ENCODE results near the gene PCSK5.
"Not testable (repeated sequence)": the region's sequence is repeated elsewhere in the genome, so short reads cannot be mapped to it uniquely, and the experiment has no call there.

Gene PCSK5

DNA sequence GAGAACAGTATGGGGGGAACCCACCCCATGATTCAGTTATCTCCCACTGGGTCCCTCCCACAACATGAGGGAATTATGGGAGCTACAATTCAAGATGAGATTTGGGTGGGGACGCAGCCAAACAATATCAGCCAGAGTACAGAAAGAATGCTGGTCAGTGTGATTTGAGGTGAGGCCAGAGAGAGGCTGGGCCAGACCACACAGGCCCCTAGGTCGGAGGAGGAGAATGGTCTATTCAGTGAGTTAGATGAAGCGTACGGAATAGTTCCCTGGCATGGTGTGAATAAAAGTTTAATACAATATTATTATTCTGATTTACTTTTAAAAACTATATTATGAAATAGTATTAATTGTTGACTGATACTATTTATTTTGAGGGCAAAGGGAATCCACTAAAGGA is 39.7 kb downstream of the PCSK5 start:
- DNase-seq, result no peak

DNA sequence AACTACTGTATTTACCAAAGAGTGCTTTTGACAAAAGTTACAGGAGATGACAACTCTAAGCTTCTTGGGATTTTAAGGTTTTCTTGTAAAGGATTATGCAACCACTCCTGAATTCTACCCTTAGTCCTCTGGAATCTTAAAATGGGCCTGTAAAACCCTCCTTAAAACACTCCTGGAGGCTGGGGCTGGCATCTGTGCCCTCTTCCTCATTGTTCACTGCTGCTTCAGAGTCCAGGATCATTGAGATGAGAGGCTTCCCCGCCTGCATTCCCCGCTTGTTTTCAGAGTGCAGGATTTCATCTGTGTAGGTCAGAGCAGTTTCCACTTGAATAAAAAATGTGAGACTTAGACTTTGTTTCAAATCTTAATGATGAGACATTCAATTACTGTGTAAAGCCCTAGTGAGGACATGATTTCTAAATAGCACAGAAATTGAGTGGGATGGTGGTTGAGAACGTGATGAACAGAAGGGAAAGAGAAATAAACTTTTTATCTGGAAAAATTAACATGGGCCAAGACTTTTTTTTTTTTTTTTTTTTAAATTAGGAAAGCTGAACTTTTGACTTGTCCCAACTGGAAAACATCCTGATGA is 40.4 kb downstream of the PCSK5 start:
- no peak for DNase-seq

DNA sequence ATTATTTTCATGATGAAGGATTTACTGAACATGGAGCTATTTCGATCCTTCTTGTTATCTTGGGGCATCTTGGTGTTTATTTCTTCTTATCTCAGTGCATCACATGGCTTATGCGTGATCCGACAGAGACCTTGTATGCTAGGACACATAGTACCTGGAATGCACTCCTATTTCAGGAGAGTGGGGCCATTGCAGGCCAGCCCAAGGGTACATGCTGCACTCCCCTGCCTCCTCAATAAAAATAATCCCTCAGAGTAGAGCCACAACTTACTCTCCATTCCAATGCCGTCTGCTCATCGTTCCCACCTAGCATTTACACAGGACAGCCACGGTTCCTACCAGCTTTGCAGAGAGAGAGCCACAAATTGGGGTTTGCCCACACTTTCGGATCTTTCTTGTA is 43.5 kb downstream of the PCSK5 start:
- DNase-seq, result no peak

DNA sequence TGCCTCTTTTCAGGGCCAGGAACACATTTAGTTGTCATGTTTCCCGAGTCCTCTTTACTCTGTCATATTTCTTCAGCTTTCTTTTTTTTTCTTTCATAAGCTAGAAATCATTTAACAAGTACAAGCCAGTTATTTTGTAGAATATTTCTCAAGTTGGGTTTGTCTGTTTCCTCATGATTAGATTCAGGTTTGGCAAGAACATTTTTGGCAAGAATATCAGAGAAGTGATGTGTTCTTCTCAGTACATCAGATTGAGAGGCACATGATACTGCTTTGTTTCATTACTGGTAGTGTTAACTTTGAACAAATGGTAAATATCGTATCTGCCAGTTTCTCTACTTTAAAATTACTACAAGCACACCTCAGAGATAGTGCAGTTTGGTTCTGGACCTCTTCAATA is 45.1 kb downstream of the PCSK5 start:
- no peak for DNase-seq

DNA sequence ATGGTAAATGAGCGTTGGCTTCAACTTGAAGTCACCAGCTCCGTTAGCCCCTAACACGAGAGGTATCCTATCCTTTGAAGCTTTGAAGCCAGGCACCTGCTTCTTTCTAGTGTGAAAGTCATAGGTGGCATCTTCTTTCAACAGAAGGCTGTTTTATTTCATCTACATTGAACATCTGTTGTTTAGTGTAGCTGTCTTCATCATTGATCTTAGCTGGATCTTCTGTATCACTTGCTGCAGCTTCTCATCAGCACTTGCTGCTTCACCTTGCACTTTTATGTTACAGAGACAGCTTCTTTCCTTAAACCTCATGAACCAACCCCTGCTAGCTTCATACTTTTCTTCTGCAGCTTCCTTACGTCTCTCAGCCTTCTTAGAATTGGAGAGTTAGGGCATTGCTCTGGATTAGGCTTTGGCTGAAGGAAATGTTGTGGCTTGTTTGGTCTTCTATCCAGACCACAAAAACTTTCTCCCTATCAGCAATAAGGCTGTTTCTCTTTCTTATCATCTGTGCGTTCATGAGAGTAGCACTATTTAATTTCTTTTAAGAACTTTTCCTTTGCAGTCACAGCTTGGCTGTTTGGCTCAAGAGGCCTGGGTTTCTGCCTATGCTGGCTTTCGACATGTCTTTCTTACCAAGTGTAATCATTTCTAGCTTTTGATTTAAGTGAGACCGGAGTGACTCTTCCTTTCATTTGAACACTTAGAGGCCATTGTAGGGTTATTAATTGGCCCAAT is 47.2 kb downstream of the PCSK5 start:
- no peak for DNase-seq

DNA sequence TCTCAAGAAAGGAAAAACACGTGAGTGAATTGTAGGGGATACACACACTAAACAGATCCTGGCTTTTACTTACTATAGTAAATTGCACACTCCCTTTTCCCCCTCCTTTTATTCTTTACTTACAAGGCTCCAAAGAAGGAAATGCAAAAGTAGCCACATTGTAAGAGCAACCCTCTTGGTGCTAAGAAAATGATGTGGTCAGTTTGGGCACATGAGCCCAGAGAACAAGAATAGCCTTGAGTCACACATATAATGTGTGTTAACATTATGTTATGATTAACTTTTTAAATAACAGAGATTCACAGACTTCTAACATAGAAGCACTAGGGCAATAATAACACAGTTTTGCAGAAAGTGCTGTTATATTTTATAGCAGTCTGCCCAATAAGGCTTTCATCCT is 48.5 kb downstream of the PCSK5 start:
- no peak for DNase-seq

DNA sequence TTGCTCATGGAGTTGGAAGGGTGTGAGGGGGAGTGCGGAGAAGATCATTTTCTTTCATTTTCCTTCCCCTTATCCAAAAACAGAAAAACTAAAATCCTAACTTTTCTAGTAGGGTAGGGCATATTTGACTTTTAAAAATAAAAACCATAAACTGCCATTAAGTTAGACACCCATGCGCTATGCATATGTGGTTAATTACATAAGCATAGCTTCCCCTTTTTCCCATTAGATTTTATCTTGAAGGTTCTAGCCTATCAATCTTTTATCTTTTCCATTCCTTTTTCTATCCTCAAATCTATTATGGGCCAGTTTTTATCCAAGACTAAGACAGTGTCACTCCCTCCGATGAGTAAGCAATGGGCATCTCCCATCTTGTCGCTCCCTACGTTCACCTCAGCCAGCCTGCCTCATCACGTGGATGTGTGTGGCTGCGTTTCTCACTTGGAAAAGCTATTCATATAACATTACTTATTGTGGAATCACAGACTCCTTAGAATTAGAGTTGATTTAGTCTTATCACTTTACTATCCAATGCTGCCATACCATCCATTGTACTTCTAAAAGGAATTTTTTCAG is 49.2 kb downstream of the PCSK5 start:
- no peak for DNase-seq

DNA sequence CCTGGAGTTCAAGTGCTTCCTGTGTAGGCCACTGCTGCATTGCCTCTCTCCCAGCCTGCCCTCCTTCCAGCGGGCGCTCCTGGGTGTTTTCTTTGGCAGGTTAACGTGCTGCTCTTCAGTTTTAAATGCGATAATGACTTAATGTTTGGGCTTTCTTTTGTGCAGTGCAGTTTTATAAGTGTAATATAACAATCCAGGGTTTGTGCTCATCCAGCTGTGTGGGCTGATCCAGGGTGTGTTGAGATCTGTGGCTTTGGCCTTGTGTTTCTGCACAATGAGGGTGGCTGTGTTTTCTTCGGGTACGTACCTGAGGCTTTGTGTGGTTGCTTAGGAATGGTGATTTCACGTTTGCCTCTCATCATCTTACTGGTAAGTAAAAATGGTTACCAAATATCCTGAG is 50.6 kb downstream of the PCSK5 start:
- no peak for DNase-seq

DNA sequence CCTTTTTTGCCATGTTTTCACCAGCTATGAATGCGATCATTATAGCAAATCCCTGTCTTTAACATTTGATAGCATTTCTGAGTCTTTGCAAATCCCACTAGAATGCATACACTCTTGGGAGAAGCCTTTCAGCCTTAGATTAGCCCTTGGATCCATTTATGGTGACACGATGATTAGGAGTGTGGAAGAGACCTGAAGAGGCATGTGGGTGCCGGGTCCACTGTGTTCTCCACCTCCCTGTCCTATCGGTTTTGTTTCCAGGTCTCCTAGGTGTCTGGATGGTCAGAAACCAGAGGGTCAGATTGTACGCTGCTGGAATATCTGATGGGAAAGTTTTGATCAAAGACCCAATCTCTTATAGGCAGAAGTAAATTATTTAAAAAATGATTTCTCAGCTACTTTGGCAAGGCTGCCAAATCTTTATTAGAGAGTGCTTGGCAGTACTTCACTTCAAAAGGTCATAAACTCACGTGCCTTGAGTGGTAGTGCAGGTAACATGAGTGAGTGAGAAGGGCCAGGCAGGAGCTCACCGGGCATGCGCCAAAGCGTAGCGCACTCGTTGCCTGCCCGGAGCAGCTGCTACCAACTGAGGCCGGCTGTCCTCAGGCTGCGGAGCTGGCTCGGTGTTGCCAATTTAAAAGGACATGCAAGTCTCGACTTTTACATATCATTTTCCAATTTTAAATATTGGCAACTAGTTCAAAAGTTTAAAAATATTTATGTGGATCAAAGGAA is 51.3 kb downstream of the PCSK5 start:
- no peak for DNase-seq

DNA sequence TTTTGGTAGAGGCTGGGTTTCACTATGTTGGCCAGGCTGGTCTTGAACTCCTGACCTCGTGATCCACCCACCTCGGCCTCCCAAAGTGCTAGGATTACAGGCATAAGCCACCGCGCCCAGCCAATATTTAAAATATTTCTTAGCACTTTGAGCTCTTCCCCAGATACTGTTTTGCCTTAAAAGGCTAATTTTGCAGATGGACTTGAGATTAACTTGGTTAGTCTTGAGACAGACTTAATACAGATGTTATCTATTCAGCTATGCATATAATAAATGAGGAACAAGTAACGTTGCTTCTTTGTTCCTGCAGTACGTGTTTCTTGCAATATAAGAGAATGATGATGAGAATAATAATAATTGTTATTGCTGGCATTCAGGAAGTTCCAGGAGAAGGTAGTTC is 56.3 kb downstream of the PCSK5 start:
- DNase-seq, result no peak

DNA sequence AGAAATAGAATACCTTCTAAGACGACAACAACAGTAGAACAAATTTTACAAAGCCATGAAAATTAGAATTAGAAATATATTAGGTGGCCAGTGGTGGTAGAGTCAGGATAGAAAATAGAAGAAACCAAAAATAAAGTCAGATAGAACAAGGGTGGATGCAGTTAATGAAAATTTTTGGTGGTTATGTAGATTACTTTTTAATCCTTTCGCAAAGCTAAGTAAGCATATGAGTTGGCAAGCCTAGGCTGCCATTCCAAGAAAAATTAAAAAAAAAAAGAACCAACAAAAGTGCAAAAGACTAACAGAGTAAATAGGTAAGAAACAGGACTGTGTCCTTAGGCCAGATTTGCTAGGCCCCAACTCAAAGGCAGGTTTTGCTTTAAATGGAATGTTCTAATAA is 56.8 kb downstream of the PCSK5 start:
- DNase-seq, result no peak

DNA sequence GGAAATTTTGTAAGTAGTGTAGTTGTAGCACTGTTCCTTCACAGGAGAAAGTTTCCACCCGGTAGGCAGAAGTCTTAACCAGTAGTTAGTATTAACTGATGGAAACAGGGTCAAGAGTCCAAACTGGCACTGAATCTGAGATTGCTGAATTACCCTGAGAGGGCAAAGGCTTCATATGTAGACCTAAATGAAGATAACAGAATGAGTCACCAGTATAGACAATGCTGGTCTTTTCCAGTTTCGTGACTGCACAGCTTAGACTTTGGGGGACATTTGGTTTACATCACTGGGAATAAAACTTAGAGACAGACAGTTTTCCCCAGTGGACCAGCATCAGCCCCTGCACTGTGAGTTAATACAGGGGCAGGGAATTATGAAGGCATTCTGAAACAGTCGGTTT is 60.5 kb downstream of the PCSK5 start:
- DNase-seq, result no peak

DNA sequence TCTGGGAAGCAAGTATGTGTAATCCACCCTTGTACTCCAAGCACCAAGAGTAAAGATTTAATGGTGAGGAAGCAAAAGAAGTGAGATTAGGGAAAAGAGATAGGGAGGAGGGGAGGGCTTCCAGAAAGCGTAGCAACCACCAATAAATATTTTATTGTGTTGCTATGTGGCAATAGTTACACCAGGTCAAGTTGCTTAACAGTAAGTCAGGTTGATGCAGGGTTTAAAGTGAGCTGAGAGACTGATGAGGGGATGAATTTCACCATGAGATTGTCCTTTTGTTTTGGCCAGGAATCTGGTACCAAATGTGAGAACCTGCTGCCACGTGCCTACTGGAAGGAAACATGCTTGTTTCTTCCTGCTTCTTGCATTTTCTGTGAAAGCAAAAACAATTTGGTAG is 62.7 kb downstream of the PCSK5 start:
- no peak for DNase-seq

DNA sequence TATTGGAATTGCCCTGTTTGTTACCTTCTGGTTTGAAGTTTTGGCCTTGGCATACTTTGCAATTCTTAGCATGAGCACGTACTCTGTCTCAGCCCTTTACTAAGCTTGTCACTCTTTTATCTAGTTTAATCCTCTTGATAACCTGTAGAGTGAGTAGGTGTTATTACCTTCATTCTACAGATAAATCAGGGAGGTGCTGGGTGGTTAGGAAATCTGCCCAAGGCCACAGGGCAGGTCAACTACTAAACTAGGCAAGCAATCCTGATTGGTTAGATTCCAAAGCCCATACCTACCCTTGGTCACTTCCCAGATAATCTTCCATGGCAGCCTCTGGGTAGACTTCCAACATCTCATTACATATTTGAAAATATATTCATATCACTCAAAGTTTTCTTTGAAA is 65.7 kb downstream of the PCSK5 start:
- no peak for DNase-seq

DNA sequence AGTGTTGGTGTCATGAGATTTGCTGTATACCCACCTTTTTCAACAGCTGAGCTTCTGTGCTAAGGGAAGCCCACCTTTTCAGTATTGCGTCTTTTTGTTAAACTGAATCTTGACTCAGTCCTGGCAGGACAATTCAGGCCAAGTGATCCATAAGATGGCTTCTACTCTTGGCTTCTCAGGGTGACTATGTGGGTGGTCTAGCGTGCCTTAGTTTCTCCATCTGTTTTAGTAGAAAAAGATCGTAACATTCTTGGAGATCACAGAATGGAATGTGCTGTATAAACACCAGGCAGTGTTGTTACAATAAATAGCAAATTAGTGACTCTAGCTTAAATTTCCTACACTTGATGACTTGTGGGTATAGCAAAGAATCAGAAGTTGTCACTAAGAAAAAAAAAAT is 66.6 kb downstream of the PCSK5 start:
- no peak for DNase-seq

DNA sequence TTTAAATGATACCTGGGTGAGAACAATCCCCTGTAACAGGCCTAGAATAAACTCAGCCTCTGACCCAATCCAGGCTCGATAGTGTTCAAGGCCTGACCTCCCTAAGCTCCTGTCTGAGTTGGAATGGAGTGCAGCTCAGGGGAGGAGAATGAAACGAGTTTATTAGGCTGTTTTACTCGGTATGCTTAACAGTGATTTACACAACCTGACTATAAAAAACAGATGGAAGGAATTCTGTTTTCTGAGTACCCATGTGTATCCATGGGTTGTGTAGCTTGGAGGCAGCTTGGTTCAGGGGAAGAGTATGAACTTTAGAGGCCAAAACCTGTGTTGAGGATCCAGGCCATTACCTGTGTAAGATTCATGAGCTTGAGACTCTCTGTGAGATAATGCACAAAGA is 67.8 kb downstream of the PCSK5 start:
- DNase-seq, result no peak

DNA sequence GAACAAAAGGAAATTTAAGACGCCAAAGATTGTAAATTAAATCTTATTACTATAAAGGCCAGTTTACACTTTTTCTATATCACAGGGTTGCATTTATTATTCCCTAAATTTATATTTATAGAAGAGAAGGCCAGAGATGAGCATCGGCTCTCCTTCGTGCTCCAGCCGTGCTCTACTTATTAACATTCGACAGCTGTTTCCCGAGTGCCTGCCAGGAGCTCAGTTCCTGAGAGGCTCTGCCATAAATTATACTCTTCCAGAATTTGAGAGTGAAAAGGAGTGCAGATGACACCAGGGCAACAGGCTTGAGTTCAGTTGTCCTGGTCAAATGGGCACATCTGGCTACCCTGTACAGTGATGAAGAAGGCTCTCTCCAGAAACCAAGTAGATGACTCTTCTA is 70.1 kb downstream of the PCSK5 start:
- no peak for DNase-seq

DNA sequence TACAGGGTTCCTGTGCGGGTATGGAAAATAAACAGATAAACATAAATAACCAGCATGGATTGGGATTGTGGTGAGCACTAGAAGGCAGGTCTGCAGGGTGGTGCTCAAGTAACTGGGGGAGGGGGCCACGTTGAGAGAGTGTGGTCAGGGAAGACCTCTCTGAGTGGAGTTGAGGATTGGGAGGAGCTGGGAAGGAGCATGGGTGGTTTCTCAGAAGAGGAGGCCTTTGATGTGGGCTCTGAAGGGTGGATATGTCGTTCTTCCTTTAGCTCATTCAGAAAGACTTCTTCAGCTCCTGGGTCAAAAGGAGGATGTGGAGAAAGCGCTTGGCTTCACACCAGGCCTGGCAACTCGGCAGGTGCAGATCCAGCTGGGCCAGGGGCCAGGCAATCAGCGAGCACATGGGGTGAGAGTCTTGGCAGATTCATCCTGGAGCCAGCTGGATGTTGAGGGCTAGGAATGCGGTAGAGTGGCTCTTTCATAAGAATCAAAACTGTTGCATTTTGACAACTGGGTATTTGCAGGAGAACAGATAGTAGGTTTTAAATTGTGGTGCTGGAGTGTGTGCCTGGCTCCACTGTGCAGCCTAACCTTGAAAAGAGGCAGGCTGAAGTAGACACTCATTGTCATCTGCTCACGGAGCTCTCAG is 71.7 kb downstream of the PCSK5 start:
- DNase-seq, result no peak

DNA sequence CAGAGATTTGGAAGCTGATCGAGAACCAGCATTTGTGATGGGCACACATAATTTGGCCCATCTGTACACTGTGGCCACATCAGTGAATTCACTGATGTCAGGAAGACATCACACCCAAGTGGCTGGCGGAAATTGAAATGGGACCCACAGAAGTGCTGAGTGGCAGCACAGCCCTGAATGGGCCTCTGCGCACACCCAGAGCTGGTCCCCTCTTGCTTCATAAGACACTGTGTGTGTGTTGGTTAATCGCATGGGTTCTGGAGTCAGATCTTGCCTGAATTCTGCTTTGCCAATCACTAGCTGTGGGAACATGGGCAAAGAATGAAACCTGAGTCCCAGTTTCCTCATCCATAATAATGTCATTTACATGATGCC is 72.2 kb downstream of the PCSK5 start:
- no peak for DNase-seq

DNA sequence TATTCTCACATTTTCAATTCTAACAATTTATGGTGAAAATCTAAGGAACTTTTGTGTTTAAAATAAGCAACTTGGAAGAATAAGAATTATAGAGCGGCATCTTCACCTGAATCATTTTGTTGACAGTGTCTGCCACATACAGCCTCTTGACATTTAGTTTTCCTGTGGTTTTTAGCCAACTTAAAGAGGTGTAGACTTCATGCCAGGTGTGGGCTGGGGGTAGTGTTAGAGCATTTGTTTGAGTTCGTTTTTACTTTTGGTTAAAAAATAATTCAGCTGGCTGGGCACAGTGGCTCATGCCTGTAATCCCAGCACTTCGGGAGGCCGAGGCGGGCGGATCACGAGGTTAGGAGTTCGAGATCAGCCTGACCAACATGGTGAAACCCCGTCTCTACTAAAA is 72.8 kb downstream of the PCSK5 start:
- DNase-seq, result not testable (repeated sequence)

DNA sequence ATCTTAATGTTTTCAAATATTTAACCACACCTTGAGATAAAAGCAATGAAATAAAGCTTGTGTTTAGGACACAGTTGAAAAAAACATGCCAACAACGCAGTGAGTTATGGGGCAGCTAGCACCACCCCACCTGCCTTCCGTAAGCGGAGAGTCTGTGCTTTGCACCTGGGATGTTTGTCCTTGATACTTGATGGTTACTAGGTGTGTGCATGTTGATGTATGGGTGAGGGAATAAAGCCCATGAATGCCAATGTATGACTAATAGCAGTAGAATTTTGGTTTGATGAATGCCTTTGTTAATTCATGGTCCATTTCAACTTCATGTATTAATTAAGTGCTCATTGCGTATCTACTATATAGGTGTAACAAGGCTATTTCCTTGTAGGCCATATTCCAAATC is 74.0 kb downstream of the PCSK5 start:
- no peak for DNase-seq

DNA sequence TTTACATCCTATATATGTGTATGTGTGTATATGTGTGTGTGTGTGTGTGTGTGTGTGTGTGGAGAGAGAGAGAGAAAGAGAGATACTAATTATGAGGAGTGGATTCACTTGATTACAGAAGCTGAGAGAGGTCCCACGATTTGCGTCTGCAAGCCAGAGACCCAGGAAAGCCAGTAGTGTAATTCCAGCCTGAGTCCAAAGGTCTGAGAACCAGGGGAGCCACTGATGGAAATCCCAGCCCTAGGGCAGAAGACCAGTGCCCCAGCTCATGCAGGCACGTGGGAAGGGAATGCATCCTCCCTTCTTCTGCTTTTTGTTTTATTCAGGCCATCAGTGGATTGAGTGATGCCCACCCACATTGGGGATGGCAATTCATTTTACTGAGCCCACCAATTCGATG is 74.8 kb downstream of the PCSK5 start:
- DNase-seq, result no peak

DNA sequence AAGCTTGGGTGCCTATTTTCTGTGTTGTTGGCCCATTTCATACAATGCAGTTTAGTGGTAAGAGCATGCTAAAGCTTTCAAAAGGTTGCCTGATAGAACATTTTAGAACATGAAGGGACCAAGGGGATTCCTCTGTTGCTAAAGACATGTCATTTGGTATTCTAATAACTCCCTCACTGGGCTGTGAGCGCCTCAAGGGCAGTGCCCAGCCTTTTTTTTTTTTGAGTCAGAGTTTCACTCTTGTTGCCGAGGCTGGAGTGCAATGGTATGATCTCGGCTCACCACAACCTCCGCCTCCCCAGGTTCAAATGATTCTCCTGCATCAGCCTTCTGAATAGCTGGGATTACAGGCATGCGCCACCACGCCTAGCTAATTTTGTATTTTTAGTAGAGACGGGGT is 77.1 kb downstream of the PCSK5 start:
- DNase-seq, result no peak

Data from activated CD4-positive, CD25-positive, alpha-beta regulatory T cell (primary cell).